NCI-H1436 treated with DMSO at 0.1 percent for 48 hours (cell line): Measurements from ENCODE around the gene AKT1.

Experiments
- DNase-seq: peaks from one replicate; lab custom pipeline; 2025; lab: John Stamatoyannopoulos, UW

The AKT1 gene

DNA sequence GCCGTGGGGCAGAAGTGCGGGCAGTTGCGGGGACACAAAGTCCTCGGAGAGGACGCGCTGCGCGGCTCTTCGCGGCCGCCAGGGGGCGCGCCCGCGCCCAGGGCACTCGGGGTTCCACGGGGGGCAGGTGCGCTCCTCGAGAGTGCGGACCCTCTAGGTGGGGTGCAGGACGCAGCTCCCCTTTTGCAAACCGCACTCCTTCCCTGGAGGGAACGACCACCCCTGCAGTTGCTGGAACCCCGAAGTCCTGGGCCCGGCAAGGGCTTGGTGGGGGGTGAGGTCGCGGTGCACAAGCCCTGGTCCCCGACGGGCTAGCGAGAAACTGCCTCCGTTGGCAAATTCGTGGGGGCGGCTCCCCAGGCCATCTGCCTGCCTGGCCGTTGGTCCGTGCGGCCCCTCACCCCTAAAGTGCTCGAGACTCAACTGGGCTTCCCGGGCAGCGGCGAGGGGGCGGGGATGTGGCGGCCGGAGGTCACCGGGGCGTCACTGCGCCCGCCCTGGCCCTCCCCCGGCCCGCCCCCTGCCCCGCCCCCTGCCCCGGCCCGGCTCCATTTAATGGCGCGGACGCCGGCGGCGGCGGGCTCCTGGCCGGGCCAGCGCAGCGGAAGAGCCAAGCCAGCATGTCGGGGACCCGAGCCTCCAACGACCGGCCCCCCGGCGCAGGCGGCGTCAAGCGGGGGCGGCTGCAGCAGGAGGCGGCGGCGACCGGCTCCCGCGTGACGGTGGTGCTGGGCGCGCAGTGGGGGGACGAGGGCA lies 71.7 kb downstream of the AKT1 start, which contains the start of gene ADSS1:
Gene ADSS1, plus strand, starts transcription at position 579 of the 756 bp plus-strand sequence. Its CDS starts 42 bp downstream, at position 621.
- DNase-seq: no peak

DNA sequence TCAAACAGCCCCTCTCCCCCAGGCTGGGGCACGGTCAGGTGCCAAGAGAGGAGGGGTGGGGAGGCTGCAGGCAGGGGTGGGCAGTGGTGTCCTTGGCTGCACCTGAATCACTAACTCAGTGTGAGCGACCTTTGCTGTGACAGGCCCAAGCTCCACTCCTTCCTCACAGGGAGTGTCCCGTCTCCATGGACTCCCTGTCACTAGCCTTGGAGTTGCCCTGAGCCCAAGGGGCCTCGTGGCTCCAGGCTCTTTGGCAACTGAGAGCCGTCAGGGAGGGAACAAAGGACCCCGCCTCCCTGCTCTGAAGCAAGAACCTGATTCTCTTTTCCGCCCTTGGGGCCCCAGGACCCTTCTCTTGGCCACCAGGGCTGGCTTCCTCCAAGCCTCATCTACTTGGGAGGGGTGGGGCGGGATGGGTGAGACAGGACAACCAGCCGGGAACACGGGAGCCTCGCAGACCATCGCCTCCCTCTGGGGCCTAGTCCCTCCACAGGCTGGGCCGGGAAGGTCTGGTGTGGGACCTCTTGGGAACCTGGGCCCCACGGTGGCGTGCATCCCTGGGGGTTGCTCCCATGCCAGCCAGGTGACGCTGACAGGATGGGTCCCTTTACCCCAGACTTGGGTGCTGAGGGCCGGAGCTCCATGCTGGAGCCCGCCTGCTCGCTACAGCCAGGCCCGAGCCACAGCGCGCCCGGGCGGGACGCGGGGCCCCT lies 72.5 kb downstream of the AKT1 start:
- no peak for DNase-seq

DNA sequence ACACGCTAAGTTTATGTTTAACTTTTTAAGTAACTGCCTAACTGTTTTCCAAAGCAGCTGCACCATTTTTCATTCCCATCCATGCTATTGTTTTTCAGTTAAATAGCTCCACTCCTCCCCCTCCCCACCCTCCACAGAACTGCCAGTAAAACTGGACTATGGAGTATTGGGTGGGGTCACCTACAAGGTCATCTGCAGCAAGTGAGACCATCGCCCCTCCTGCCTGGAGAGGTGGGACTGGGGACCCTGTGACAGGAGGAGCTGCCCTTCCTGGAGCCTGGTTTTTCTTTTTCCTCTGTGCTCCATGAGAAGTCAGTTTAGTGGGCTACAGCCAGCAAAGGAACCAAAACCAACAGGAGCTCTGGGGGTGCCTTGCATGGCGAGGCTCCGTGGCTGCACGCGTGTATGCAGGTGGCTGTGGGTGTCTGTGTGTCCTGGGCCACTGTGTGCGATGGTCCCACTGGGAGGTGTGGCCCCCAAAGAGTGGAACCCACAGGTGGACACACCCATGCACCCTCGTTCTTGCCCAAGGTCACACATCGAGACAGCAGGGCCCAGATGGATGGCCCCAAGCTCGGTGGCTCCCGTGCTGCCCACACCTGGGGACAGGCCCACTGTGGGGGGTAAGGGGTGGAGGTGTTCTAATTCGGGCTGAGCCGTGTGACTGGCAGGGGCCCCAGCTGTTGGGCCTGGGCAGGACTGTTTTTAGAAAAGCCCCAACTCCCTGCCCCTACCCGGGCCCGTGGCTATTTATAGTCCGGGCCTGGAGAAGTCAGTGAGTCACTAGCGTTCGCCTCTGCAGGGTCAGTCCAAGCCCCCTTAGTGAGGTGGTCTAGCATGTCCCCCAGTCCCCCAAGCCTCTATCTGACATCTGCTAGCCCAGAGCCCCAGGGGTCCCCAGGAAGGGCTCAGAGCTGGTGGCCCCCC lies 73.8 kb downstream of the AKT1 start:
- no peak for DNase-seq
